Non-pigmented ciliary epithelial cell (primary cell): ENCODE results near the gene LCT.
"Not testable (repeated sequence)": the region's sequence is repeated elsewhere in the genome, so short reads cannot be mapped to it uniquely, and the experiment has no call there.

Source experiments
- DNase-seq: peaks from one replicate; pipeline ENCODE4 v3.0.0-alpha.2; 2010; ENCODE audit warnings: low read depth

Gene LCT

GRCh38 chr2:135797497-135798274 lies 39.3 kb downstream of the LCT start:
- no peak for DNase-seq

- no peak for DNase-seq
Observed at GRCh38 chr2:135796606-135797005, 40.4 kb downstream of the LCT start.

GRCh38 chr2:135795641-135796040 lies 41.3 kb downstream of the LCT start:
- not testable (repeated sequence) for DNase-seq

- DNase-seq, result no peak
Observed at GRCh38 chr2:135792401-135793150, 44.4 kb downstream of the LCT start.

GRCh38 chr2:135791418-135792190 lies 45.4 kb downstream of the LCT start:
- DNase-seq, result no peak

GRCh38 chr2:135790423-135790822 lies 46.6 kb downstream of the LCT start:
- no peak for DNase-seq

- DNase-seq, result peak; percentile 95
Observed at GRCh38 chr2:135786823-135787222, 50.2 kb downstream of the LCT start.

GRCh38 chr2:135785032-135785431 lies 52.0 kb downstream of the LCT start:
- no peak for DNase-seq

- no peak for DNase-seq
Observed at GRCh38 chr2:135783439-135783838, 53.5 kb downstream of the LCT start.

- DNase-seq, result no peak
Observed at GRCh38 chr2:135782231-135782630, 54.8 kb downstream of the LCT start.

- no peak for DNase-seq
Observed at GRCh38 chr2:135776367-135776766, 60.6 kb downstream of the LCT start.

GRCh38 chr2:135775420-135775819 lies 61.6 kb downstream of the LCT start:
- no peak for DNase-seq

- DNase-seq, result no peak
Observed at GRCh38 chr2:135773917-135774316, 63.1 kb downstream of the LCT start.

- DNase-seq, result no peak
Observed at GRCh38 chr2:135773319-135773718, 63.7 kb downstream of the LCT start.

- DNase-seq, result no peak
Observed at GRCh38 chr2:135768863-135769262, 68.1 kb downstream of the LCT start.

- DNase-seq, result no peak
Observed at GRCh38 chr2:135762530-135762929, 74.5 kb downstream of the LCT start.

GRCh38 chr2:135762022-135762421 lies 75.0 kb downstream of the LCT start:
- no peak for DNase-seq

- DNase-seq, result no peak
Observed at GRCh38 chr2:135756692-135757091, 80.3 kb downstream of the LCT start.

GRCh38 chr2:135755573-135755972 lies 81.4 kb downstream of the LCT start:
- no peak for DNase-seq

- DNase-seq, result peak; percentile 60
Observed at GRCh38 chr2:135745545-135745944, 91.4 kb downstream of the LCT start.

- DNase-seq, result no peak
Observed at GRCh38 chr2:135744760-135745314, 92.1 kb downstream of the LCT start.

GRCh38 chr2:135743860-135744259 lies 93.1 kb downstream of the LCT start:
- DNase-seq, result no peak
